ENCODE results near the gene HAPLN2.
"Not testable (repeated sequence)": the region's sequence is repeated elsewhere in the genome, so short reads cannot be mapped to it uniquely, and the experiment has no call there.

HAPLN2 gene

DNA sequence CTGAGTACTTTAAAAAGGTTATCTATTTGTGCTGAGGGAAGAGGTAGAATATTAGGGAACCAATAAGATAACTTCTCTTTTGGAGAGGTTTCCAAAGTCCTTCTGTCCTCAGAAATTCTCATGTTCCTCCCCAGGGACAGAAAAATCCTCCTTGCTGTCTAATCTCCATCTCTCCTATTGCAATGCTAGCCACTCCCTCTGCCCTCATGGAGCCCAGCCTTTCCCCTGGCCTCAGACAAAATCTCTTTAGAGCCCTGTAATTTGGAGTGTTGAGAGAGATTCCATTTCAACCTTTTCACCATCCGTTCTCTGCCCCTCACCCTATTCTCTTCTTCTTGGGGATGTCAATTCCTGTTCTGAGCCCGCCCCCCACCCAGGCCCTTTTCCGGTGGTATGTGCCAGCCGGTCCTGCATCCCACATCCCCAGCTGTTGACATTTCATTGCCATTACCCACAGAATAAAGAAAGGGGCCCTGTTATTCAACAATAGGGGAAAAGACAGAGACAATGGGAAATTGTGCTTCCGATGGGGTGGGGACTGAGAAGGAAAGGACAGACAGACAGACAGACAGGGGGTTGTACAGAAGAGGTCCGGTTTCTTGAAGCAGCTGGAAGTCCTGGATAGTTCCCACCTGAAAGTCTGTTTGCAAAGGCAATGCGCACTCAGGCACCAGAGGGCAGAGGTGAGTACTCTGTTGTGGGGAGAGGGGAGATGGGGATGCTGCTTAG is at the start of gene HAPLN2:
HAPLN2 (plus strand) TSS at position 563 of the 729 bp plus-strand sequence. CDS start 4,076 bp downstream, outside the sequence.
- no peak for DNase-seq

GRCh38 chr1:156571261-156571852 is 47.9 kb upstream of the HAPLN2 start:
- DNase-seq, result no peak

GRCh38 chr1:156571919-156572662 is 47.1 kb upstream of the HAPLN2 start, which contains the start of gene IQGAP3:
Gene IQGAP3, minus strand, starts transcription at chr1:156572565. Its CDS starts 36 bp downstream, at chr1:156572529.
- peak; percentile 3 for DNase-seq

GRCh38 chr1:156572663-156573018 is 46.6 kb upstream of the HAPLN2 start:
- no peak for DNase-seq

GRCh38 chr1:156574039-156574633 is 45.1 kb upstream of the HAPLN2 start:
- DNase-seq, result no peak

DNA sequence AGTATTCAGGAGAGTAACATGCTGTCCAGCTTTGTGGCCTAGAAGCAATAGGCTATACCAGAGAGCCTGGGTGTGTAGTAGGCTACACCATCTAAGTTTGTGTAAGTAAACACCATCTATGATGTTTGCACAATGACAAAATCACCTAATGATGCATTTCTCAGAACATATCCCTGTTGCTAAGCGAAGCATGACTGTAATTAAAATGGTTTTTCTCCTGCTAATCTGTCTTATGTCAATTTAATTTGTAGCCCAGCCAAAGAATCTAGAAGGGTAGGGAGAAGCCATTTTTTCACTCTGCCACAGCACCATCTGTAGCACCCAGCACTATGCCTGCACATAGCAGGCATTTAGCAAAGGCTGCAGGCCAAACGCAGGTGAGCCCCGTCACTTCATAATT is 41.7 kb upstream of the HAPLN2 start:
- DNase-seq, result no peak

- DNase-seq, result no peak
Observed at GRCh38 chr1:156578055-156578454, 41.2 kb upstream of the HAPLN2 start.

GRCh38 chr1:156579472-156579871 is 39.7 kb upstream of the HAPLN2 start, which contains the start of gene TTC24:
Gene TTC24, plus strand, starts transcription at chr1:156579723. Its CDS starts 1,642 bp downstream, at chr1:156581365.
- DNase-seq, result peak; percentile 77

- no peak for DNase-seq
Observed at GRCh38 chr1:156581661-156582387, 37.4 kb upstream of the HAPLN2 start.

- no peak for DNase-seq
Observed at GRCh38 chr1:156582388-156583017, 36.7 kb upstream of the HAPLN2 start.

- DNase-seq, result peak; percentile 26
Observed at GRCh38 chr1:156583821-156584622, 35.2 kb upstream of the HAPLN2 start.

- no peak for DNase-seq
Observed at GRCh38 chr1:156584813-156585212, 34.4 kb upstream of the HAPLN2 start.

- no peak for DNase-seq
Observed at GRCh38 chr1:156586323-156586722, 32.9 kb upstream of the HAPLN2 start.

DNA sequence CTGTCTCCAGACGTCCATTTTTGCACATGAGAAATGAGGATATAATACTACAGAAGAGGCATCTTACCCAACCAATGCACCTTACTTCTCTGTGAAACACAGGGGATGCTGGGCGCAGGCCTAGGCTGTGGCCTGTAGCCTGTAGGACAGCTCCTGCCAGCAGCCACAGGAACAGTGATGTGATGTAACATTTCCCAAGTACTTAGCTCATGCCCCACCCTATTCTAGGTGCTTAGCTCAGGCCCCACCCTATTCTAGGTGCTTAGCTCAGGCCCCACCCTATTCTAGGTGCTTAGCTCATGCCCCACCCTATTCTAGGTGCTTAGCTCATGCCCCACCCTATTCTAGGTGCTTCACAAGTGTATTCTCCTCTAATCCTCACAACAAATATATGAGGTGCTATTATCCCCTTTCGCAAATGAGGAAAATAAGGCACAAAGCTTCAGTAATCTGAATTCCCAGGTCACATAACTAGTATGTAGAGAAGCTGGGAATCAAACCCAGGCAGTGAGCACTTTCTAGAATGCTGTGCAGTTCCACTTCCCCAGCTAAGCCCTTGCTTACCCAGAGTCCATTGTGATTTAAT is 32.2 kb upstream of the HAPLN2 start:
- no peak for DNase-seq

GRCh38 chr1:156587927-156588326 is 31.3 kb upstream of the HAPLN2 start:
- DNase-seq, result not testable (repeated sequence)

DNA sequence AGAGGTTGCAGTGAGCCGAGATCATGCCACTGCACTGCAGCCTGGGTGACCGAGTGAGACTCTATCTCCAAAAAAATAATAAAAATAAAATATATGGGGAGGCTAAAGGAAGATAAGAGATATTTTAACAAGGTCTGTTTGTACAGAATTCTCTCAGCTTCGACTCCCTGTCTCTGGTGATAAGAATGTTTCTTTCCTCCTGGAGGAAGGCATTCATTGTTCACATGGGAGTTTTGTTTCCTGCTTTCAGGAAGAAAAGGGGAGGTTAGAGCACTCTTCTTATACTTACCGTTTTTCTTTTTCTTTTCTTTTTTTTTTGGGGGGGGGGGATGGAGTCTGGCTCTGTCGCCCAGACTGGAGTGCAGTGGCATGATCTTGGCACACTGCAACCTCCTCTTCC is 29.7 kb upstream of the HAPLN2 start:
- DNase-seq, result no peak

- DNase-seq, result no peak
Observed at GRCh38 chr1:156590326-156591180, 28.7 kb upstream of the HAPLN2 start.

DNA sequence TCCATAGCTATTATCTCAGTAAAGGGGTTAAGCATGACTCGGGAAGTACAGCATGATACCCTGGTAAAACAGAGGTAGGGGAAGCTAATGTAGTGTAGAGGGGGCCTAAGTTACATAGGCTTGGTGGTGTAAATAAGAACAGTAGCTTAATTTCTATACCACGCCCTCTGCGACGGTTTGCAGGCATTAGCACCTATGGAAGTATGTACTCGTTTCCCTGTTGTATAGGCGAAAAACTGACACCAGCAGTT is 28.1 kb upstream of the HAPLN2 start:
- DNase-seq, result no peak

DNA sequence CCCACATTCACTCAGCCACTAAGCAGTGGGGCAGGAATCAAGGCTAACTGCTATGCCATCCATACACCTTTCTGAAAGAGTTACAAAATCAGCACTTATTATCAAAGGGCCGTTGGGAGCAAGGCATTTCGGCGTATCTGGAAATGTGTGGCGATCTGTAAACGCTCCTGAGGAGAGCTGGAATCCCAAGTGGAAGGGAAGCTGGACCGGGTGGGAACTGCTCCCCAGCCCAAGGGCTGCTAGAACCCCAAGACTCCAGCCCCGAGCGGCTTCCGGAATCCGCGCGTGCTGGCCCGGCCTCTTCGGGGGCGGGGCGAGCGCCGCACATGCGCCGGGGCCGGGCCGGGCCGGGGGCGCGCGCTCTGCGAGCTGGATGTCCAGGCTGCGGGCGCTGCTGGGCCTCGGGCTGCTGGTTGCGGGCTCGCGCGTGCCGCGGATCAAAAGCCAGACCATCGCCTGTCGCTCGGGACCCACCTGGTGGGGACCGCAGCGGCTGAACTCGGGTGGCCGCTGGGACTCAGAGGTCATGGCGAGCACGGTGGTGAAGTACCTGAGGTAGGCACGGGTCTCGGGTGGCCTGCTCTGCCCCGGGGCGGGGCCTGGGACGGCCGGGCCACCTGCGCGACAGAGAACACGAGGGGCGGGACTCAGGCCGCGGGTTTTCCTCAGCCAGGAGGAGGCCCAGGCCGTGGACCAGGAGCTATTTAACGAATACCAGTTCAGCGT is 27.6 kb upstream of the HAPLN2 start, which contains the start of gene NAXE:
NAXE (plus strand) TSS at position 345 of the 726 bp plus-strand sequence; CDS start at position 374, 29 bp downstream.
- DNase-seq, result no peak
